Breast epithelium (tissue), 3 donors: Measurements from ENCODE around the gene KAT7.

Experiments used
- CTCF ChIP-seq, 3 donors: fragments of 450-650 bp; IDR thresholded peaks; one replicate each; pipeline ENCODE4 v1.5.1; 2016 to 2017; ENCODE audit warnings: antibody characterized with exemption in 3 of 3, mild to moderate bottlenecking in 3 of 3, moderate library complexity in 3 of 3
- POLR2A ChIP-seq: fragments of 450-650 bp; IDR thresholded peaks from one replicate; pipeline ENCODE4 v1.6.1; 2016; ENCODE audit warnings: antibody characterized with exemption, mild to moderate bottlenecking, moderate library complexity
- POLR2AphosphoS5 ChIP-seq, 3 donors: sonication (generic); formaldehyde crosslinking; IDR thresholded peaks; one replicate each; pipeline ENCODE4 v1.6.1; 2017; ENCODE audit warnings: antibody characterized with exemption in 3 of 3

- peak in 1 of 3 donors; percentile 49 for TF ChIP-seq POLR2AphosphoS5 (IDR thresholded peaks at IDR 0.05)
- no peak for TF ChIP-seq POLR2A
- no peak for TF ChIP-seq CTCF (IDR thresholded peaks at IDR 0.05)
These were observed 44.5 kb downstream of the KAT7 start for GRCh38 chr17:49832840-49833599.
